ENCODE results near the gene C9orf78. TPM values are rescaled to one million over a fixed set of nuclear protein-coding genes. Genes with fewer than 3 reads are reported as not detected.

The C9orf78 gene
- total RNA-seq, 6 experiments from 2014 or later, result 25.2 to 39.8 (median 33.5) TPM

- TF ChIP-seq CTCF (IDR thresholded peaks at IDR 0.05), result no peak
- TF ChIP-seq POLR2A (IDR thresholded peaks at IDR 0.05), result no peak
- H3K36me3 ChIP-seq, result peaks cover 9 to 73% (median 29%) of the 10 kb centered on the region in 4 donors
- WGBS (ENCODE audit: insufficient coverage, low coverage, low lambda C conversion rate, missing lambda C conversion rate), result 89% methylated on average over 8 of the region's 10 CpGs
- H3K27ac ChIP-seq, result no peak overlapping the region
- H3K4me3 ChIP-seq, result no peak overlapping the region
- no peaks in the 10 kb centered on the region for H3K9me3 ChIP-seq
- no peaks in the 10 kb centered on the region for H3K27me3 ChIP-seq
- peaks cover 0 to 6% (median 2%) of the 10 kb centered on the region in 4 donors for H3K4me1 ChIP-seq
- ATAC-seq (no peak), DNase-seq (no peak)
- intact Hi-C loops (cut with DNase I), result no loop called here
Measured at GRCh38 chr9:129828969-129829368, 6.1 kb downstream of the C9orf78 start.

GRCh38 chr9:129828051-129828450 lies 7.0 kb downstream of the C9orf78 start:
- Histone ChIP-seq H3K9me3 (no peaks in the 10 kb centered on the region), H3K4me3 (no peak overlapping the region), H3K27ac (no peak overlapping the region), H3K36me3 (peaks cover 9 to 68% (median 28%) of the 10 kb centered on the region in 4 donors), H3K27me3 (no peaks in the 10 kb centered on the region), H3K4me1 (peaks cover 0 to under 1% (median 0%) of the 10 kb centered on the region in 4 donors)
- no peak for DNase-seq
- no peak for ATAC-seq
- 90% methylated on average over 2 of the region's 9 CpGs for WGBS (ENCODE audit: insufficient coverage, low coverage, low lambda C conversion rate, missing lambda C conversion rate)
- intact Hi-C loops (cut with DNase I), result no loop called here
- TF ChIP-seq CTCF (IDR thresholded peaks at IDR 0.05) (no peak), POLR2A (IDR thresholded peaks at IDR 0.05) (no peak)

- DNase-seq, result no peak
- ATAC-seq, result no peak
- Histone ChIP-seq H3K4me1 (peaks cover 0 to 5% (median 2%) of the 10 kb centered on the region in 4 donors), H3K4me3 (no peak overlapping the region), H3K9me3 (no peaks in the 10 kb centered on the region), H3K27ac (no peak overlapping the region), H3K36me3 (peaks cover 9 to 61% (median 26%) of the 10 kb centered on the region in 4 donors), H3K27me3 (no peaks in the 10 kb centered on the region)
- intact Hi-C loops (cut with DNase I), result no loop called here
- 88% methylated on average over 1 of the region's 1 CpG for WGBS (ENCODE audit: insufficient coverage, low coverage, low lambda C conversion rate, missing lambda C conversion rate)
- TF ChIP-seq POLR2A (IDR thresholded peaks at IDR 0.05) (no peak), CTCF (IDR thresholded peaks at IDR 0.05) (no peak)
Measured at GRCh38 chr9:129826759-129827158, 8.3 kb downstream of the C9orf78 start.

DNA sequence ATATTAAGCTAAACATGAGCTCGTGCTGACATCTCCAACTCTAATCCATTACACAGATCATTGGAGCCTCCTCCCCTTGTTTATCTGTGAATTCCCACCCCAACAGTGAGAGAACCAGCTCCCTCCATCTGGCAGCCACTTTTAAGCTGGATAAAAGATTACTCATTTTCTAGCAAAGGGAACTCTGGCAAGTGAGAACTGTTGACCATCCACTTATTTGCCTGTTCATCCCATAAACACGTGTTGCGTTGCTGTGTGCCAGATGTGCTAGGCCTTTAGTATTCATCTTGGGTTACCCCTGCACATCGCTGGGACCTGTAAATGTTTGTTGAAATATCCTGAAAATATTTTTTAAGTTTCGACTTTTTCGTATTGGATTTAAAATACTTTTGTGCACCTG lies 8.7 kb downstream of the C9orf78 start:
- H3K27ac ChIP-seq, result no peak overlapping the region
- TF ChIP-seq CTCF (IDR thresholded peaks at IDR 0.05) (no peak), POLR2A (IDR thresholded peaks at IDR 0.05) (no peak)
- H3K4me3 ChIP-seq, result no peak overlapping the region
- intact Hi-C loops (cut with DNase I), result no loop called here
- DNase-seq (no peak), ATAC-seq (no peak)
- H3K4me1 ChIP-seq, result peaks cover 0 to 5% (median 2%) of the 10 kb centered on the region in 4 donors
- H3K27me3 ChIP-seq, result no peaks in the 10 kb centered on the region
- H3K36me3 ChIP-seq, result peaks cover 5 to 61% (median 28%) of the 10 kb centered on the region in 4 donors
- 68% methylated on average over 6 of the region's 6 CpGs for WGBS (ENCODE audit: insufficient coverage, low coverage, low lambda C conversion rate, missing lambda C conversion rate)
- H3K9me3 ChIP-seq, result no peaks in the 10 kb centered on the region
